Endothelial cell (in vitro differentiated cells): ENCODE measurements around the gene NPIPB6. TPM values are rescaled to one million over a fixed set of nuclear protein-coding genes. Genes with fewer than 3 reads are reported as not detected.
"Not testable (repeated sequence)": the region's sequence is repeated elsewhere in the genome, so short reads cannot be mapped to it uniquely, and the experiment has no call there.

ENCODE experiments used
- DNase-seq: peaks from one replicate; pipeline ENCODE4 v3.0.0; 2021; ENCODE audit warnings: low spot score
- H3K27ac Mint-ChIP-seq: one replicate; pipeline ENCODE4 v1.8.0; 2021; ENCODE audit warnings: mixed read lengths, inconsistent platforms; ENCODE audit not compliant: unreplicated experiment
- H3K27me3 Mint-ChIP-seq: one replicate; pipeline ENCODE4 v1.8.0; 2021; ENCODE audit warnings: mild to moderate bottlenecking, moderate library complexity, mixed read lengths, inconsistent platforms; ENCODE audit not compliant: unreplicated experiment
- H3K36me3 Mint-ChIP-seq: one replicate; pipeline ENCODE4 v1.8.0; 2021; ENCODE audit warnings: mild to moderate bottlenecking, low read depth, mixed read lengths, inconsistent platforms; ENCODE audit not compliant: unreplicated experiment
- H3K4me1 Mint-ChIP-seq: one replicate; pipeline ENCODE4 v1.8.0; 2021; ENCODE audit warnings: mild to moderate bottlenecking, mixed read lengths, inconsistent platforms; ENCODE audit not compliant: unreplicated experiment
- H3K4me3 Mint-ChIP-seq: one replicate; pipeline ENCODE4 v1.8.0; 2021; ENCODE audit warnings: mild to moderate bottlenecking, mixed read lengths, inconsistent platforms; ENCODE audit not compliant: unreplicated experiment
- H3K9me3 Mint-ChIP-seq: one replicate; pipeline ENCODE4 v1.8.0; 2021; ENCODE audit warnings: mixed read lengths, inconsistent platforms; ENCODE audit not compliant: unreplicated experiment
- total RNA-seq: library from RNA; stranded (reverse); fragmentation: NEBNext Ultra II Directional; extraction: Animal tissue kit (Norgen Biotek cat#: 25700); gene quantifications from one replicate; pipeline ENCODE4 v1.2.1, GENCODE V29; 2021; ENCODE audit not compliant: unreplicated experiment
- TF ChIP-seq, protein P1 (sequence below): fragments of 200-600 bp; sonication (generic); IDR thresholded peaks from one replicate; pipeline ENCODE4 v1.5.0; 2021; ENCODE audit warnings: antibody characterized with exemption; ENCODE audit not compliant: unreplicated experiment

NPIPB6 gene
- total RNA-seq, 1 donor from 2014 or later = 1.5 TPM

DNA sequence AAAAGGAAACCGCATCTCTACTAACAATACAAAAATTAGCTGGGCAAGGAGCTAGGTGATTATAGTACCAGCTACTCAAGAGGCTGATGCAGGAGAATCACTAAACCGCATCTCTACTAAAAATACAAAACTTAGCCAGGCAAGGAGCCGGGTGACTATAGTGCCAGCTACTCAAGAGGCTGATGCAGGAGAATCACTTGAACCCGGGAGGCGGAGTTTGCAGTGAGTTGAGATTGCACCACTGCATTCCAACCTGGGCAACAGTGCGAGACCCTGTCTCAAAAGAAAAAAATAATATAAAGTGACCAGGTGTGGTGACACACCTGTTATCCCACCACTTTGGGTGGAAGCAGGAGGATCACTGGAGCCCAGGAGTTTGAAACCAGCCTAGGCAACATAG lies 25.1 kb downstream of the NPIPB6 start:
- not testable (repeated sequence) for H3K27me3 Mint-ChIP-seq, H3K4me1 Mint-ChIP-seq, H3K4me3 Mint-ChIP-seq, H3K36me3 Mint-ChIP-seq, H3K27ac Mint-ChIP-seq, H3K9me3 Mint-ChIP-seq, DNase-seq

DNA sequence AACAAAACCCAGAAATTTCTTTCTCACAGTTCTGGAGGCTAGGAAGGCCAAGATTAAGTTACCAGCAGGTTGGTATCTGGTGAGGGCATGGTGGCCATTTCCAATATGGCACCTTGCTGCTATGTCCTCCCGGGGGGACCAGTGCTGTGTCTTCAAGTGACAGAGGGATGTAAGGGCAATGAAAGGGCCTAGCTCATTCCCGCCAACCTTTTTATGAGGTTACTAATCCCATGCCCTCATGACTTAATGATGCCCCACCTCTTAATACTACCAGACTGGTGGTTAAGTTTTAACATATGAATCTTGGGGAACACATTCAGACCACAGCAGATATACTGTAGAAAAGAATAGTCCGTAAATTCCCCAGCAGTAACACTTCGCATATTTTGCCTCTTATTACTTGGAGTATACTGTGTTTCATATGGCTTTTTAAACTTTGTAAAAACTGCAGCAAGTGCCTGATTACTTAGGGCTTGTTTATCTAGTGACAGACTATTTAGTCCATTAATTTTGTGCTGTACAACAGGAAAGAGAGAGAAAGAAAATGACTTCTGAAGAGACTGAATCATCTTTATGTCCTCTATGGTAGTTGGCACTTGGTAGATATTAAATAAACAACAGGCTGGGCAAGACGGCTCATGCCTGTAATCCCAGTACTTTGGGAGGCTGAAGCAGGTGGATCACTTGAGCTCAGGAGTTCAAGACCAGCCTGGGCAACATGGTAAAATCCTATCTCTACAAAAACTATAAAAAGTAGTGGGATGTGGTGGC lies 26.2 kb downstream of the NPIPB6 start:
- H3K27me3 Mint-ChIP-seq, H3K4me1 Mint-ChIP-seq, H3K36me3 Mint-ChIP-seq, H3K4me3 Mint-ChIP-seq, H3K27ac Mint-ChIP-seq, DNase-seq, H3K9me3 Mint-ChIP-seq: not testable (repeated sequence)

DNA sequence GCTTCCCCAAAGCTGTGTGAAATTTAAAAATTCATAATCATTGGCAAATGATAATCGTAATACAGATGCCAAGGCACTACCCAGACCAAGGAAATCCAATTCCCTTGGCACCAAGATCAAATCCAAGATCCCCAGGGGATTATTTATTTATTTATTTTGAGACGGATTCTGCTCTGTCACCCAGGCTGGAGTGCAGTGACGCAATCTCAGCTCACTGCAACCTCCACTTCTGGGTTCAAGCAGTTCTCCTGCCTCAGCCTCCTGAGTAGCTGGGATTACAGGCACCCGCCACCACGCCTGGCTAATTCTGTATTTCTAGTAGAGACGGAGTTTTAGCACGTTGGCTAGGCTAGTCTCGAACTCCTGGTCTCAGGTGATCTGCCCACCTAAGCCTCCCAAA lies 27.6 kb downstream of the NPIPB6 start:
- H3K4me3 Mint-ChIP-seq, H3K27ac Mint-ChIP-seq, H3K9me3 Mint-ChIP-seq, H3K36me3 Mint-ChIP-seq, DNase-seq, H3K4me1 Mint-ChIP-seq, H3K27me3 Mint-ChIP-seq: not testable (repeated sequence)

GRCh38 chr16:28332632-28333031 lies 30.7 kb downstream of the NPIPB6 start:
- not testable (repeated sequence) for H3K27ac Mint-ChIP-seq, H3K4me3 Mint-ChIP-seq, DNase-seq, H3K9me3 Mint-ChIP-seq, H3K4me1 Mint-ChIP-seq, H3K27me3 Mint-ChIP-seq, H3K36me3 Mint-ChIP-seq

DNA sequence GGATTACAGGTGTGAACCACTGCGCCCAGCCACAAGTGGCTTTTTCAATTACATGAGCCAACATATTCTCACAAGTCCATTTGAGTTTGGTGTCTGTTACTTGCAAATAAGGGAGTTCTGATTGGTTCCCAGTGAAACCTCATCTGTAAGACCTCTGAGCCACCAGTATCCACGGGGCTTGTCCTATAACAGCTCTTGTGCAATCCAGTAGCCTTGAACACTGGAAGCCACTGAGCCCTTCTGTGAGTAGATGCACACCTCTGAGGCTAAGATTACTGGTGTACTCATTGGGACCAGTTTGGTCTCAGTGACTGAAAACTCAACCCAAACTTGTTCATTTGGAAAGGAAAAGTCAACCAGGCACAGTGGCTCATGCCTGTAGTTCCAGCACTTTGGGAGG lies 32.3 kb downstream of the NPIPB6 start:
- not testable (repeated sequence) for H3K4me1 Mint-ChIP-seq, DNase-seq, H3K4me3 Mint-ChIP-seq, H3K36me3 Mint-ChIP-seq, H3K27ac Mint-ChIP-seq, H3K27me3 Mint-ChIP-seq, H3K9me3 Mint-ChIP-seq

GRCh38 chr16:28330232-28330631 lies 33.1 kb downstream of the NPIPB6 start:
- H3K4me3 Mint-ChIP-seq, H3K27me3 Mint-ChIP-seq, H3K4me1 Mint-ChIP-seq, H3K9me3 Mint-ChIP-seq, H3K36me3 Mint-ChIP-seq, DNase-seq, H3K27ac Mint-ChIP-seq: not testable (repeated sequence)

DNA sequence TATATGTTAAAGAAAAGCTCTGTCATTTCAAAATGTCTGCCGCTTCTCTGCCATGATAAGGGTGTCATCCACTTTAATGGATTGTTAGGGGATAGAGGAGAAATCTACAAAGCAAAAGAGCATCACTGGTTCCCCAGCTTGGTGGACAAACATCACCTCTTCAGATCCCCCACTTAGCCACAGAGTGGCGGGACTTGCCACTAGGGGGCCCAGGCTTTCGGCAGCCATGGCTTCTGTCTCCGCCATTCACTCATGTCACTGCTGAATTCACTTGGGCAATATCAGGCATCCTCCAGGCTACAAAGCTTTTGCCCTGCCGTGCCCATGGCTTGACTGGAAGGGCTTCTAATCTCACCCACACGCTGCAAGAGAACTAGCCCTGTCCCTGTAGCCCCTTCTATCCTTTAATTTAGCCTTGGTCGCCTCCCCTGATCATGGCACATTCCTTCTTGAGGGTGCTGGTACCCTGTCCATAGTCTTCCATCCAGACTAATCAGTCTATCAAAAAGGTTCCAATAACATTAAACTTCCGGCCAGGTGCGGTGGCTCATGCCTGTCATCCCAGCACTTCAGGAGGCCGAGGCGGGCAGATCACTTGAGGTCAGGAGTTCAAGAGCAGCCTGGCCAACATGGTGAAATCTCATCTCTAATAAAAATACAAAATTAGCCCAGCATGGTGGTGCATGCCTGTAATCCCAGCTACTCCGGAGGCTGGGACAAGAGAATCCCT lies 36.3 kb downstream of the NPIPB6 start:
- Mint-ChIP-seq H3K4me3 (no peak overlapping the region), H3K36me3 (no peaks in the 10 kb centered on the region), H3K9me3 (no peaks in the 10 kb centered on the region), H3K27ac (no peak overlapping the region), H3K4me1 (no peaks in the 10 kb centered on the region), H3K27me3 (no peaks in the 10 kb centered on the region)
- DNase-seq = peak; percentile 78
- TF ChIP-seq, protein P1, sequence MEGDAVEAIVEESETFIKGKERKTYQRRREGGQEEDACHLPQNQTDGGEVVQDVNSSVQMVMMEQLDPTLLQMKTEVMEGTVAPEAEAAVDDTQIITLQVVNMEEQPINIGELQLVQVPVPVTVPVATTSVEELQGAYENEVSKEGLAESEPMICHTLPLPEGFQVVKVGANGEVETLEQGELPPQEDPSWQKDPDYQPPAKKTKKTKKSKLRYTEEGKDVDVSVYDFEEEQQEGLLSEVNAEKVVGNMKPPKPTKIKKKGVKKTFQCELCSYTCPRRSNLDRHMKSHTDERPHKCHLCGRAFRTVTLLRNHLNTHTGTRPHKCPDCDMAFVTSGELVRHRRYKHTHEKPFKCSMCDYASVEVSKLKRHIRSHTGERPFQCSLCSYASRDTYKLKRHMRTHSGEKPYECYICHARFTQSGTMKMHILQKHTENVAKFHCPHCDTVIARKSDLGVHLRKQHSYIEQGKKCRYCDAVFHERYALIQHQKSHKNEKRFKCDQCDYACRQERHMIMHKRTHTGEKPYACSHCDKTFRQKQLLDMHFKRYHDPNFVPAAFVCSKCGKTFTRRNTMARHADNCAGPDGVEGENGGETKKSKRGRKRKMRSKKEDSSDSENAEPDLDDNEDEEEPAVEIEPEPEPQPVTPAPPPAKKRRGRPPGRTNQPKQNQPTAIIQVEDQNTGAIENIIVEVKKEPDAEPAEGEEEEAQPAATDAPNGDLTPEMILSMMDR = peak; percentile 71

GRCh38 chr16:28324887-28325279 lies 38.4 kb downstream of the NPIPB6 start:
- Mint-ChIP-seq H3K36me3 (no peaks in the 10 kb centered on the region), H3K4me1 (no peaks in the 10 kb centered on the region), H3K27ac (no peak overlapping the region), H3K9me3 (no peaks in the 10 kb centered on the region), H3K4me3 (no peak overlapping the region), H3K27me3 (no peaks in the 10 kb centered on the region)
- TF ChIP-seq, protein P1 = no peak
- DNase-seq = no peak
